Upper lobe of left lung (tissue), 4 donors: ENCODE data around the gene DCBLD1.

Experiments used
- CTCF ChIP-seq, 6 experiments: fragments of 450-650 bp in 4 of 6; fragments of 200-600 bp in 2 of 6; sonication (generic) in 2 of 6; IDR thresholded peaks; one replicate each; pipeline ENCODE4 v1.5.1; 2016 to 2019; ENCODE audit warnings: antibody characterized with exemption in 6 of 6
- POLR2A ChIP-seq, 4 donors: fragments of 450-650 bp; IDR thresholded peaks; one replicate each; pipeline ENCODE4 v1.5.1; 2016 to 2017; ENCODE audit warnings: antibody characterized with exemption in 4 of 4, mild to moderate bottlenecking in 2 of 4

GRCh38 chr6:117506907-117507306 lies 24.4 kb downstream of the DCBLD1 start:
- no peak for TF ChIP-seq POLR2A (IDR thresholded peaks at IDR 0.05)
- no peak for TF ChIP-seq CTCF (IDR thresholded peaks at IDR 0.05)
